ENCODE measurements around the gene MPO. TPM values are rescaled to one million over a fixed set of nuclear protein-coding genes. Genes with fewer than 3 reads are reported as not detected.
A peak's percentile ranks its signal among the peaks of the same experiment; 100 is the strongest.

The MPO gene
- total and polyA plus RNA-seq, 9 of the 15 experiments (the other 6 are each of a cell fraction or from before 2014, with no cell fraction given), result 0.04 to 0.47 (median 0.39) TPM; not detected in 6

DNA sequence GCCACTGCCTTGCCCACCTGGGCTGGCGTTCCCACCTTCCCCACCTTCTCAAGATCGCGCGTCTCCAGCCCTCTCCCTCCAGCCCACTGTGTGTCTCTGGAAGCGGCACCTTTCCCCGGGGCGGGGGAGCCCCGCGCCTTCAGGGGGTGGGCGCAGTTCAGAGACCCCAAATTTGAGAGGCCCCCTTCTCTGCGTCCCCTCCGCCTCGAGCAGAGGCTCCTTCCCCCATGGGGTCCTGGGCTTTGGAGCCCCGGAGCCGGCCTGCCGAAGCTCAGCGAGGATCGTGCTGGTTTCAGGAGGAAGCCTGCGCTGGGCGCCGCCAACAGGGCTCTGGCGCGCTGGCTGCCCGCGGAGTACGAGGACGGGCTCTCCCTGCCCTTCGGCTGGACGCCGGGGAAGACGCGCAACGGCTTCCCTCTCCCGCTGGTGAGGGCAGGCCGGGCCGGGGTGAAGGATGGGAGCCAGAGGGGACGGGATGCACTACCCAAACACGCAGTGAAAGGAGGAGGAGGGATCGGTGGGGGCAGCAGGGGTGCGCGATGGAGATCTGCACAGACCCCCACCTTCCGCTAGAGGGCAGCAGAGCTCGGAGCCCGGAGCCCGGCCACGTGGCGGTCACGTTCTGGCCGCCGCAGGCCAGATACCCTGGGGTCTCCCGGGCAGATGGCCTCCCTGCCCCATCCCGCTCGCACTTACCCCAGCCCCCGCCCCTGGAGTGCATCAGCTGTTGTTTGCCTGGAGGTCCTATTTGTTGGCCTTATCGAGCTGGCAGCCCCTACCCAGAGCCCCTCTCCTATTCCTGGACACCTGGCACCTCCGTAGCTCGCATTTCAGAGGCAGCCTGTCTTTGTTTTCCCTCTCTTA lies 31.2 kb downstream of the MPO start (continued):
- TF ChIP-seq, protein P1, sequence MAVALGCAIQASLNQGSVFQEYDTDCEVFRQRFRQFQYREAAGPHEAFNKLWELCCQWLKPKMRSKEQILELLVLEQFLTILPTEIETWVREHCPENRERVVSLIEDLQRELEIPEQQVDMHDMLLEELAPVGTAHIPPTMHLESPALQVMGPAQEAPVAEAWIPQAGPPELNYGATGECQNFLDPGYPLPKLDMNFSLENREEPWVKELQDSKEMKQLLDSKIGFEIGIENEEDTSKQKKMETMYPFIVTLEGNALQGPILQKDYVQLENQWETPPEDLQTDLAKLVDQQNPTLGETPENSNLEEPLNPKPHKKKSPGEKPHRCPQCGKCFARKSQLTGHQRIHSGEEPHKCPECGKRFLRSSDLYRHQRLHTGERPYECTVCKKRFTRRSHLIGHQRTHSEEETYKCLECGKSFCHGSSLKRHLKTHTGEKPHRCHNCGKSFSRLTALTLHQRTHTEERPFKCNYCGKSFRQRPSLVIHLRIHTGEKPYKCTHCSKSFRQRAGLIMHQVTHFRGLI (CRISPR knock-in tag; IDR thresholded peaks at IDR 0.05), result no peak
- TF ChIP-seq XRCC5 (IDR thresholded peaks at IDR 0.05; ENCODE audit: low read depth, low read length) (0 out of 2 replicates have a peak, but pooled peaks have one; percentile 62), ZFP1 (CRISPR knock-in tag; IDR thresholded peaks at IDR 0.05) (no peak), RNF219 (CRISPR knock-in tag; IDR thresholded peaks at IDR 0.05) (no peak), LARP7 (IDR thresholded peaks at IDR 0.05) (no peak), GATAD2A (IDR thresholded peaks at IDR 0.05) (no peak), RBBP5 (IDR thresholded peaks at IDR 0.05; ENCODE audit: borderline replicate concordance, insufficient read depth, low read length, poor library complexity, severe bottlenecking) (no peak), HDAC3 (IDR thresholded peaks at IDR 0.05; ENCODE audit: borderline replicate concordance, partially characterized antibody) (peak; percentile 37), ZNF280A (IDR thresholded peaks at IDR 0.05; ENCODE audit: low read depth, partially characterized antibody) (no peak), SOX6 (IDR thresholded peaks at IDR 0.05) (no peak), HDAC1 (IDR thresholded peaks at IDR 0.05) (no peak)
- TF ChIP-seq, protein P2, sequence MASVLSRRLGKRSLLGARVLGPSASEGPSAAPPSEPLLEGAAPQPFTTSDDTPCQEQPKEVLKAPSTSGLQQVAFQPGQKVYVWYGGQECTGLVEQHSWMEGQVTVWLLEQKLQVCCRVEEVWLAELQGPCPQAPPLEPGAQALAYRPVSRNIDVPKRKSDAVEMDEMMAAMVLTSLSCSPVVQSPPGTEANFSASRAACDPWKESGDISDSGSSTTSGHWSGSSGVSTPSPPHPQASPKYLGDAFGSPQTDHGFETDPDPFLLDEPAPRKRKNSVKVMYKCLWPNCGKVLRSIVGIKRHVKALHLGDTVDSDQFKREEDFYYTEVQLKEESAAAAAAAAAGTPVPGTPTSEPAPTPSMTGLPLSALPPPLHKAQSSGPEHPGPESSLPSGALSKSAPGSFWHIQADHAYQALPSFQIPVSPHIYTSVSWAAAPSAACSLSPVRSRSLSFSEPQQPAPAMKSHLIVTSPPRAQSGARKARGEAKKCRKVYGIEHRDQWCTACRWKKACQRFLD (CRISPR knock-in tag; IDR thresholded peaks at IDR 0.05), result no peak
- TF ChIP-seq, protein P3, sequence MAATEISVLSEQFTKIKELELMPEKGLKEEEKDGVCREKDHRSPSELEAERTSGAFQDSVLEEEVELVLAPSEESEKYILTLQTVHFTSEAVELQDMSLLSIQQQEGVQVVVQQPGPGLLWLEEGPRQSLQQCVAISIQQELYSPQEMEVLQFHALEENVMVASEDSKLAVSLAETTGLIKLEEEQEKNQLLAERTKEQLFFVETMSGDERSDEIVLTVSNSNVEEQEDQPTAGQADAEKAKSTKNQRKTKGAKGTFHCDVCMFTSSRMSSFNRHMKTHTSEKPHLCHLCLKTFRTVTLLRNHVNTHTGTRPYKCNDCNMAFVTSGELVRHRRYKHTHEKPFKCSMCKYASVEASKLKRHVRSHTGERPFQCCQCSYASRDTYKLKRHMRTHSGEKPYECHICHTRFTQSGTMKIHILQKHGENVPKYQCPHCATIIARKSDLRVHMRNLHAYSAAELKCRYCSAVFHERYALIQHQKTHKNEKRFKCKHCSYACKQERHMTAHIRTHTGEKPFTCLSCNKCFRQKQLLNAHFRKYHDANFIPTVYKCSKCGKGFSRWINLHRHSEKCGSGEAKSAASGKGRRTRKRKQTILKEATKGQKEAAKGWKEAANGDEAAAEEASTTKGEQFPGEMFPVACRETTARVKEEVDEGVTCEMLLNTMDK (IDR thresholded peaks at IDR 0.05; ENCODE audit: borderline replicate concordance, insufficient read depth, low read depth, low read length, poor library complexity, severe bottlenecking), result peak; percentile 69
- TF ChIP-seq, protein P4, sequence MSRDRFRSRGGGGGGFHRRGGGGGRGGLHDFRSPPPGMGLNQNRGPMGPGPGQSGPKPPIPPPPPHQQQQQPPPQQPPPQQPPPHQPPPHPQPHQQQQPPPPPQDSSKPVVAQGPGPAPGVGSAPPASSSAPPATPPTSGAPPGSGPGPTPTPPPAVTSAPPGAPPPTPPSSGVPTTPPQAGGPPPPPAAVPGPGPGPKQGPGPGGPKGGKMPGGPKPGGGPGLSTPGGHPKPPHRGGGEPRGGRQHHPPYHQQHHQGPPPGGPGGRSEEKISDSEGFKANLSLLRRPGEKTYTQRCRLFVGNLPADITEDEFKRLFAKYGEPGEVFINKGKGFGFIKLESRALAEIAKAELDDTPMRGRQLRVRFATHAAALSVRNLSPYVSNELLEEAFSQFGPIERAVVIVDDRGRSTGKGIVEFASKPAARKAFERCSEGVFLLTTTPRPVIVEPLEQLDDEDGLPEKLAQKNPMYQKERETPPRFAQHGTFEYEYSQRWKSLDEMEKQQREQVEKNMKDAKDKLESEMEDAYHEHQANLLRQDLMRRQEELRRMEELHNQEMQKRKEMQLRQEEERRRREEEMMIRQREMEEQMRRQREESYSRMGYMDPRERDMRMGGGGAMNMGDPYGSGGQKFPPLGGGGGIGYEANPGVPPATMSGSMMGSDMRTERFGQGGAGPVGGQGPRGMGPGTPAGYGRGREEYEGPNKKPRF (IDR thresholded peaks at IDR 0.05; ENCODE audit: low read depth, low read length), result no peak
